ENCODE data around the gene LRRFIP2.
"Not testable (repeated sequence)": the region's sequence is repeated elsewhere in the genome, so short reads cannot be mapped to it uniquely, and the experiment has no call there.

LRRFIP2 gene

GRCh38 chr3:37174532-37175126 lies at the start of gene LRRFIP2:
TSS of gene LRRFIP2 (minus strand) at chr3:37174582. CDS start at chr3:37148983, 25,599 bp downstream.
- no peak for DNase-seq

DNA sequence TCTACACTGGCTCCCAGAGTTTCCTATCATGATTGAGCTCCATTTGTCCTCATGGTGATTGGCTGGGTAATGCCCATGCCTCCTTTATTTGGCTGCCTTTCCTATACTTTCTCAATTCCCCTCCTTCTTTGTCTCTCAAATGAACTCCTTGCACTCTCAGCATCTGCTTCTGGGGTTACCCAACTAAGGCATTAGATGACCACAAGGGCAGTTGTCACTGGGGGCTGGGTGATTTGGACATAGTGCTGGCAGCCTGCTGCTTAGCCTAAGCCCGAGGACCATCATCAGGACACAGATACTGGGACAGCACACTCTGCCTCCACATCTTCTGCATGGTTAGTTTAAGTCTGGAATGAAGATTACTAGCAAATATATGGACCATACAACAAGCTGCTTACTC lies 49.2 kb upstream of the LRRFIP2 start:
- no peak for DNase-seq

DNA sequence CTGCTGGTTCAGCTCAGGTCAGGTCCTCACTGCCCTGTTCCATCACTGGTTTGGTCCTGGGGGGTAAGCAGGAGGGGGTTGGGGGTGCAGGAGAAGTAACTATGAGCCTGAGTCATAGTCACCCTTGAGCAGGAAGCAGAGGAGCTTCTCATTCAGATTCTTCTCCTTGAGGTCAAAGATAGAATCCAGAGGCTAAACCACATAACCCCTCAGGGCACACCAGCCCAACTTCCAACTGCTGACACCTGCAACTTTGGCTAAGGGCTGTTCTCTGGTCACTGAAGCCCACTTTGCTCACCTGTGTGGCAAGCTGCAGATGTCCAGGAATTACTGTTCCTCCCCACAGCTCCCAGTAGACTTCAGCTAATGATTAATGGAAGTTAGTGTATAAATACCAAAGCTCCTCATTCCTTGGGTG lies 48.8 kb upstream of the LRRFIP2 start:
- DNase-seq = no peak

- not testable (repeated sequence) for DNase-seq
Observed at GRCh38 chr3:37222542-37222941, 48.2 kb upstream of the LRRFIP2 start.

GRCh38 chr3:37221407-37221806 lies 47.0 kb upstream of the LRRFIP2 start:
- no peak for DNase-seq

DNA sequence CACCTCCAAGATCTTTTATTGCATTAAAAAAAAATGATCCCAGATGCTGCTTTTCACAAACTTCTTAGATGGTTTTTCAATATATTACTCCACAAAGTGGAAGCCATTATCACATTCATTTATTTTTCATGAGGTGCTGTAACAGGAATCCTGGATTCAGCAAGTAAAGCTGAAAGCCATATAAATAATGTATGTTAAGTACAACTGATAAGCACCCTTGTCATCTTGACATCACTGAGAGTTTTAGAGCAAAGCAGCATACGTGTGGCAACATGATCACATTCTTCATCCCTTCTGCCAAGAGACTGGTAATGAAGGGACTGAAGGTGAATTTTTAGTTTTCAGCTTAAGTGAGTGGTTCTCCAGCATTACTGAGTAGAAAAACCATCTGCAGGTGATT lies 44.9 kb upstream of the LRRFIP2 start:
- peak in 1 of 2 experiments; percentile 44 for DNase-seq

DNA sequence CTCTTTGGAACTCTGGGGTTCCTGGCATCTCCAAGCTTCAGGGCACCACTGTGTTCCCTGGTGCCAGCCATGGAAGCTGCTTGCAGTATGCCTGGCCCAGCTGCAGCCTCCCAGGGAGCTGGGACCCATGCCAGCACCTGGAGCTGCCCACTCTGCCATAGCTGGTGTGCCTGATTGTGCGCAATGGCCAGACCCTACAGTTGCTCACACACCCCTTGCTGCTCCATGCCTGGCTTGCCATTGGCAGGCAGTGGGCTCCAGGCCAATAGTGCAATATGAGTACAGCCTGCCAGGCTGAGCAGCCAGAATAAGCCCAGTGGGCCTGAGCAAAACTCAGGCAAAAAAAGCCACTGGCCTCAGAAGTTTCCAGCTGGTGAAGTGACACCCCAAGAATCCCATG lies 43.8 kb upstream of the LRRFIP2 start:
- no peak for DNase-seq

- DNase-seq = no peak
Observed at GRCh38 chr3:37217098-37217849, 42.9 kb upstream of the LRRFIP2 start.

DNA sequence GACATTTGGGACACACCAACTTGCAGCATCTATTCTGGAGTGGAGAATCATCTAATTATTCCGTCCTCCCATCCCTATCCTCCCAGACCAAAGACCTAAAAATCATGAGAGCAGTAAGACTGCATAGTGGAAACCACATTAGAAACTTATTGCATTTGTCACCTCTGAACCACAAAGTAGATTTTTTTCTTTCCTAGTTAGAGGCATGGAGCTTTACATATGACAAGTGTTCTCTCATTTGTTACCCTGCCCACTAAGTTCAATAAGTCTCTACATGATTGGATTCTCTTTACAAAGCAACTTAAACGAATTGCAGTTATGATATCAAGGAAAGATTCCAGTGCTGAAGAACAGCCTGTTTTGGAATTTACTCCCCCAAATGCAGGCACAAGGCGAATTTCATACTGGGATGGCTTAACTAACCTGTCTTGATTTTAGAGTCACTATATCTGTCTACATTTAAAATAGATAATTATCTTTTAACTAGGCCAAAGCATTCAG lies 42.3 kb upstream of the LRRFIP2 start:
- DNase-seq = no peak

- no peak for DNase-seq
Observed at GRCh38 chr3:37214076-37214475, 39.7 kb upstream of the LRRFIP2 start.

GRCh38 chr3:37210230-37210629 lies 35.8 kb upstream of the LRRFIP2 start:
- DNase-seq = no peak

DNA sequence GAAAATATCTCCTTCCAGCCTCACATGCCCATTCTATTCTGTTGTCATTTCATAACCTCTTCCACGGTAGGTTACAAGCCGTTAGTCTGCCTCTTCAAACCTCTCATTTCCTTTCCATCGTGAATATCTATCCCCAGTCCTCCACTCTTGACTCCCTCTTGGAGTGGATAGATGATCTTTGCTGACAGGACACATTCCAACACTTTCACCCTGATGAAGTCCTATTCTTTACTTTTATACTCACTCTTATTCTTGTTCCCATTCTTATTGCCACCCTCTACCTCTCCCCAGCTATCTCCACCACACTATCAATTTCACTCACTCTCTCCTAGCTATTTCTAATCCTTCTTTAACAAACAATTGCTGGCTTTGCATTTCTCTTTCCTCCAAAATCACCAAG lies 34.2 kb upstream of the LRRFIP2 start:
- not testable (repeated sequence) for DNase-seq

GRCh38 chr3:37208008-37208407 lies 33.6 kb upstream of the LRRFIP2 start:
- not testable (repeated sequence) for DNase-seq

GRCh38 chr3:37206041-37206440 lies 31.7 kb upstream of the LRRFIP2 start:
- DNase-seq = not testable (repeated sequence)

DNA sequence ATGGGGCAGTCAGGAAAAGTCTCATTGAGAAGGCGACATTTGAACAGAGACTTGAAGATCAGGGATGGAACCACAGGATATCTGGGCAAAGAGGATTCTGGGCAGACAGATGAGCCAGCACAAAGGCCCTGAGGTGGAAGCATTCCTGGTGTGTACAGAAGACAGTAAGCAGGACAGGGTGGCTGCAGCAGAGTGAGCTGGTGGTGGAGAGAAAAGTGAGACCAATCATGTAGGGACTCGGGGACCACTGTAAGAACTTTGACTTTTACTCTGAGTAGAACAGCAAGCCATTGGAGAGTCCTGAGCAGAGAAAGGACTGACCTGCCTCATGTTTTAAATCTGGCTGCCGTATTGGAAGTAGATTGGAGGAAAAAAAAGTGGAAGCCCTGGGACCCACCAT lies 29.9 kb upstream of the LRRFIP2 start:
- DNase-seq = no peak

GRCh38 chr3:37202035-37202434 lies 27.7 kb upstream of the LRRFIP2 start:
- DNase-seq = no peak

DNA sequence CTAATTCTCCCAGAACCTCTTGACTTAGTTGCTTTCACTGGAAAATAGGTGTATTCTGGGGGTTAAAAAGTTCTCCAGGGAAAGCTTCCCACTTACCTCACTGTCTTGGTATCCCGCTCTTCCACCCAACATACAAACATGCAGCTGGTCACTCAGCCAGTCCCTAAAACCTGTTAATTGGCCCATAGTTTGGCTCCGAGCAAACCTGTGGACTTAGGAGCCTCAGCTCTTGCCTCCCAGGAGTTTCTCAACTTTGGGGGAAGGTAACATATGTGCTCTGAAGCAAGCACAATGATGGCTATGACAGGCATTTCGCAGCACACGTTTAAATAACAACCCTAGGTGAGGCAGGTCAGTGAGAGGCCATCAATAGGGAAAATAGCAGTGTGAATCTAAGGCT lies 25.8 kb upstream of the LRRFIP2 start:
- DNase-seq = no peak

- DNase-seq = no peak
Observed at GRCh38 chr3:37198996-37199395, 24.6 kb upstream of the LRRFIP2 start.

DNA sequence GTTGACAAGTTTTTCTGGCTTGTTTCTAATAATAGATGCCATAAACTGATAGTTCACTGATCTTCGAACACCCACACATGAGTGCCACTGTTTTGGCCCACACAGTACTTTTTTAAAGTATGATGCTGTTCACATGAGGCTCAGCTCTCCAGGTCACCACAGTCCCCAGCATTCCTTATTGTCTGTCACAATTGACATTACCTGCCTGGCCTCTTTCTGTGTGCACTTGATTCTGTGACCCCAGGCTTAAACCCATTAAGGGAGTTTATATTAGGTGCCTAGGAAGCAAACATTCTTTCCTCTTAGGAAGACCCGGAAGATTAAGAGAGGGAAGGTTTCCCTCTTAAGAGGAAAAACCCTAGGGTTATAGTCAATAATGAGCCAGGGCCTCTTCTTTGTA lies 24.2 kb upstream of the LRRFIP2 start:
- DNase-seq = no peak

- no peak for DNase-seq
Observed at GRCh38 chr3:37197810-37198371, 23.5 kb upstream of the LRRFIP2 start.

DNA sequence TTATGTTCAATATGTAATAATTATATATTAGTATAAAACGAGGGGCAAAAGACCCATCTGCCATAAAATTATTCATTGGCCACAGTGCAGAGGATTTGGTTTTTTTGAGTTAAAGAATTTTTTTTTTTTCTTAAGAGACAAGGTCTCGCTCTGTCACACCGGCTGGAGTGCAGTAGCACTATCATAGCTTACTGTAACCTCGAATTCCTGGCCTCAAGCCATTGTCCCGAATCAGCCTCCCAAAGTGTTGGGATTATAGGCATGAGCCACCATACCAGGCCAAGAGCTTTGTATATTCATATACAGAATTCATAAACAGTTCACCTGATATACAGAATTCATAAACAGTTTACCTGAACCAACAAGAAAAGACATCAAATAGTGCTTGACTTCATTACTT lies 20.2 kb upstream of the LRRFIP2 start:
- DNase-seq = no peak

DNA sequence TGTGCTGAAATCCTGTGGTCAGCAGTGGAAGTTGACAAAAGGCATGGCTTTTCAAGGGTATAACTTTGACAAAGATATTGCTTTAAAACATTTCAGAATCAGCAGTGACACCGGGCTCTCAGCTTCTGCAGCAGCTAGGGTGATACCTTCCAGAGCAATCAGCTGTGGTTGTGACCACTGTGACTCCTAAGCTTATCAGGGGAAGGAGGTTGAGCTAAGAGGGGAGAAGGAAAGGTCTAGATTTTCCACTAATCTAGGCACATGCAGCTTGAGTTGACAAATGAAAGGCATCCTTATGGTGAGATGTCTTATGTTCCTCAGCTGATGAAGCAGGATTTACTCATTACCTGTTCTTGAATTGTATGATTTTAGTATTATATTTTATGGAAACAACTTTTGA lies 16.3 kb upstream of the LRRFIP2 start:
- DNase-seq = no peak

DNA sequence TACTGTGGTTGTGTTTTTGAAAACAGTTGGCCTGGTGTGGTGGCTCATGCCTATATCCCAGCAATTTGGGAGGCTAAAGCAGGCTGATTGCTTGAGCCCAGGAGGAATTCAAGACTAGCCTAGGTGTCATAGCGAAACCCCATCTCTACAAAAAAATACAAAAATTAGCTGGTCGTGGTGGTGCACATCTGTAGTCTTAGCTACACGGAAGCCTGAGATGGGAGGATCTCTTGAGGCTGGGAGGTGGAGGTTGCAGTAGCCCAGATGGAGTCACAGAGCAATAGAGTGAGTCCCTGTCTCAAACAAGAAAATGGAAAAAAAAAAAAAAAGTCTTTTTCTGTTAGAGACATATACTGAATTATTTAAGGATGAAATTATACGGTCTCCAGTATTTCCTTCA lies 14.7 kb upstream of the LRRFIP2 start:
- DNase-seq = no peak

DNA sequence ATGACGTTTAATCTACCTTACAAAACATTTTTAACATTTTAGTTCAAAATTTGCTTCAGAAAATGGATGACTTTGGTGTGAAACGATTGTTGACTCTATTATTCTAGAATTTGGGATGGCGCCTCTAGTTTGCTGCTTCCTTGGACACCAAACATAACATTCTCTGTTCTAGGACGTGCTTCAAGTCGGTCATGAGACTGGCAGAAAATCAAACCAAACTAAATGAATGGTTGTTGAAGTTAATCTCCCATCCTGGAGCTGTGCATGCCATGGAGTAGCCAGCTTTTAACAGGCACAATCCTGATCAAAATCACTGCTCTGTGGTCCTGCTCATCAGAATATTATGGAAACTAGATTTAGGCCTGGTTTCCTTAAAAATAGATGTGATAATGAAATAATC lies 9.6 kb upstream of the LRRFIP2 start:
- no peak for DNase-seq

Data from NCI-H187 (cell line).